H1 (cell line): ENCODE data around the gene SORCS3. TPM values are rescaled to one million over a fixed set of nuclear protein-coding genes. Genes with fewer than 3 reads are reported as not detected.

Source experiments
- CBX5 ChIP-seq: fragments of 300-800, 300-1000 bp; sonication (generic); IDR thresholded peaks from 2 replicates; pipeline ENCODE4 v1.7.1; 2016; ENCODE audit warnings: antibody characterized with exemption, low read length, low read depth
- HDAC2 ChIP-seq, 2 experiments: fragments of 300-600 bp in 1 of 2; sonication (generic) in 1 of 2; IDR thresholded peaks; 2 replicates each; pipeline ENCODE4 v1.6.1; 2011 to 2012; ENCODE audit warnings: low read depth in 2 of 2, low read length in 2 of 2, mild to moderate bottlenecking in 2 of 2, moderate library complexity in 2 of 2, borderline replicate concordance in 1 of 2, inconsistent platforms in 1 of 2
- KDM1A ChIP-seq: fragments of 200-600, 300-600 bp; sonication (generic); IDR thresholded peaks from 2 replicates; pipeline ENCODE4 v1.7.1; 2016; ENCODE audit warnings: mild to moderate bottlenecking, low read length, borderline replicate concordance
- KDM4A ChIP-seq: IDR thresholded peaks from one replicate; pipeline ENCODE4 v1.7.1; 2012; ENCODE audit warnings: low read depth, mild to moderate bottlenecking, moderate library complexity, low read length, inconsistent platforms; ENCODE audit not compliant: severe bottlenecking
- MAFK ChIP-seq: IDR thresholded peaks from 2 replicates; pipeline ENCODE4 v1.6.1; 2012; ENCODE audit warnings: low read depth, mild to moderate bottlenecking, improper control_type of control experiment, low read length
- POLR2AphosphoS5 ChIP-seq: IDR thresholded peaks from 2 replicates; pipeline ENCODE4 v1.6.1; 2011; ENCODE audit warnings: low read depth, low read length
- SIN3A ChIP-seq, 2 experiments: IDR thresholded peaks in 1 of 2; conservative IDR thresholded peaks in 1 of 2; 2 replicates each; pipeline ENCODE4 v1.6.1; 2011 to 2012; ENCODE audit warnings: low read length in 2 of 2, improper control_type of control experiment in 1 of 2, low read depth in 1 of 2, mild to moderate bottlenecking in 1 of 2
- SIRT6 ChIP-seq: IDR thresholded peaks from one replicate; pipeline ENCODE4 v1.7.1; 2012; ENCODE audit warnings: low read length, inconsistent platforms
- TAF7 ChIP-seq: optimal IDR thresholded peaks from 2 replicates; pipeline ENCODE3; 2011; ENCODE audit warnings: low read depth, mild to moderate bottlenecking, inconsistent platforms, low read length, moderate library complexity, borderline replicate concordance
- TEAD4 ChIP-seq: IDR thresholded peaks from 2 replicates; pipeline ENCODE4 v1.6.1; 2012; ENCODE audit warnings: low read depth, low read length, inconsistent platforms, mixed read lengths
- YY1 ChIP-seq: IDR thresholded peaks from 2 replicates; pipeline ENCODE4 v1.6.1; 2011; ENCODE audit warnings: low read depth, mild to moderate bottlenecking, low read length
- polyA plus RNA-seq, 7 experiments: library from polyadenylated mRNA; depleted of rRNA in 3 of 7; stranded (reverse) in 5 of 7; unstranded in 2 of 7; fragments of >200 nt in 5 of 7; fragments of 200-250 nt in 2 of 7; gene quantifications; 1 replicate in 5 of 7; 2 replicates in 1 of 7; 4 replicates in 1 of 7; pipeline versions ENCODE4 v1.2.1 to v1.2.3, GENCODE V29; 2011 to 2013; ENCODE audit warnings: missing spikeins in 2 of 7, mixed read lengths in 2 of 7
- total RNA-seq: library from RNA; stranded (reverse); fragmentation: NEBNext Ultra II Directional; extraction: Animal tissue kit (Norgen Biotek cat#: 25700); gene quantifications from 2 replicates; pipeline ENCODE4 v1.2.1, GENCODE V29; 2021

The SORCS3 gene
- total and polyA plus RNA-seq, 2 of the 8 experiments (the other 6 are each of a cell fraction or from before 2014, with no cell fraction given), result 0.26 to 0.88 TPM

GRCh38 chr10:104809288-104810090 lies 168.4 kb downstream of the SORCS3 start (continued):
- TF ChIP-seq KDM1A, result no peak
- TF ChIP-seq YY1, result no peak
- no peak for TF ChIP-seq MAFK
- no peak for TF ChIP-seq KDM4A
- no peak for TF ChIP-seq SIN3A (conservative IDR thresholded peaks at IDR 0.05 in 1 of 2, IDR thresholded peaks at IDR 0.05 in 1 of 2; ENCODE audit: low read depth in 1 of 2, low read length in 2 of 2)
- TF ChIP-seq CBX5, result no peak
- TF ChIP-seq POLR2AphosphoS5, result no peak
- TF ChIP-seq HDAC2 (IDR thresholded peaks at IDR 0.05; ENCODE audit: borderline replicate concordance in 1 of 2, low read depth in 2 of 2, low read length in 2 of 2), result no peak
- no peak for TF ChIP-seq TAF7
- no peak for TF ChIP-seq SIRT6
- TF ChIP-seq TEAD4, result peak; percentile 78
